EH (cell line): ENCODE results near the gene COMMD2.

Experiments
- DNase-seq: peaks from one replicate; pipeline ENCODE4 v3.0.0-alpha.2; 2015; ENCODE audit warnings: low read depth

COMMD2 gene

GRCh38 chr3:149752051-149752787 lies at the start of gene COMMD2:
Gene COMMD2, minus strand, starts transcription at chr3:149752489. Its CDS starts 45 bp downstream, at chr3:149752444.
- DNase-seq: peak; percentile 82

GRCh38 chr3:149801639-149802038 lies 49.4 kb upstream of the COMMD2 start:
- DNase-seq: no peak

GRCh38 chr3:149801195-149801594 lies 48.9 kb upstream of the COMMD2 start:
- DNase-seq: no peak

- no peak for DNase-seq
Observed at GRCh38 chr3:149800693-149801092, 48.4 kb upstream of the COMMD2 start.

DNA sequence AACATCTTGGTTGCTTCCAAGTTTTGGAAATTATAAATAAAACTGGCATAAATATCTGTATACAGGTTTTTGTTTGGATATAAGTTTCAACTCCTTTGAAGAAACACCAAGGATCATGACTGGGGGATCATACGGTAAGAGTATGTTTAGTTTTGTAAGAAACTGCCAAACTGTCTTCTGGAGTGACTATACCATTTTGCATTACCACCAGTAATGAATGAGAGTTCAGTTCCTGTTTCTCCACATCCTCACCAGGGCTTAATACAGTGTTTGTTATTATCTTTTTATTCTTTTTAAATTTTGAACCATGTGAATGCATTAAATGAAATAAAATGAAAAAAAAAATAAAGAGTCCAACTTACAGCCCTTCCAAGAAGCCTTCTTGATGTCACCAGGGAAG lies 43.7 kb upstream of the COMMD2 start:
- DNase-seq: no peak

GRCh38 chr3:149792452-149793270 lies 40.4 kb upstream of the COMMD2 start, which contains the start of gene ANKUB1:
Gene ANKUB1, minus strand, starts transcription at chr3:149792554. Its CDS starts 188 bp downstream, at chr3:149792366.
- DNase-seq: no peak

DNA sequence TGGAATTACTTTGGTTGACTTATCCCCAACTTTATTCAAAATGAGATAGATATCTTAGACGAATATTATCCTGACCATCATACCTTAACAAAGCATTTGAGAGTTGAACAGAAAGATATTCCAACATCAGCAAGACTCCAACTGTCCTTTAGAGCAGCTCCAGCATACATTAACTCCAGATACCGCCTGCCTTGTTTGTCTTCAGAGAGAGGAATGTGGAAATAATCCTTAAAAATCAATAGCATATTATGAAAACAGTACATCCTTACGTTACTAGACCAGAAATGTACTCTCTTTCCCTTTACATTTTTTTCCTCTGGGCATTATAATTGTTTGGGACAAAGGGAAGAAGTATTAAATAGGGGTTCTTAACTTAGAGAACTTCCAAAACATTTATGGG lies 38.4 kb upstream of the COMMD2 start:
- no peak for DNase-seq

- DNase-seq: peak; percentile 67
Observed at GRCh38 chr3:149790268-149790667, 38.0 kb upstream of the COMMD2 start.

DNA sequence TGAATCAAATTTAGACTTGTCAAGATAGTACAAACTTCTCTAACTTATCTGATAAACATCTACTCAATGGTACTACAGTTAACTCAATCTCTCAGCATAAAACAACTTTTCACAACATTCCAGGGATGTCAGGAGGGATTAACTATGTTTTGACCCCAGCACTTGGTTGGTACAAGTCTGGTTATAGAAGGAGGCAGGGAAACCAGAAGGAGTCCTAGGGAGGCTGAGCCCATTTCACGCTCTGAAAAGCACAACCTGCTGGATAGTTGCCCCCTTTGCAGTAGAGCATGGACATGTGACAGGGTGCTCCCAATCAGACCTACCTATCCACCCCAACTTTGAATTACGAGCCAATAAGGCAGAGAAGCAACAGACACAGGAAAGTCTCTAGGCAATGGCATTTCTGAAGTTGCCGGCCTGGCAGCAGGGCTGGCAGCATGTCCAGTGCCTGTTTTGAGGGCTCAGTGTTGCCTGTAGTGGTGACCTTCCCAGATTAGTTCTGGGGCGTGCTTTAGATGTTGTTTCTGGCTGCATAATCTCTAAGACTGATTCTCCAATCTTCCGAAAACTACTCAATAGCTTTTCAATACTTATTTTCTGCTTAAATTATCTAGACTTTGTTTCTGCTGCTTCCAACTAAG lies 31.9 kb upstream of the COMMD2 start:
- peak; percentile 67 for DNase-seq

DNA sequence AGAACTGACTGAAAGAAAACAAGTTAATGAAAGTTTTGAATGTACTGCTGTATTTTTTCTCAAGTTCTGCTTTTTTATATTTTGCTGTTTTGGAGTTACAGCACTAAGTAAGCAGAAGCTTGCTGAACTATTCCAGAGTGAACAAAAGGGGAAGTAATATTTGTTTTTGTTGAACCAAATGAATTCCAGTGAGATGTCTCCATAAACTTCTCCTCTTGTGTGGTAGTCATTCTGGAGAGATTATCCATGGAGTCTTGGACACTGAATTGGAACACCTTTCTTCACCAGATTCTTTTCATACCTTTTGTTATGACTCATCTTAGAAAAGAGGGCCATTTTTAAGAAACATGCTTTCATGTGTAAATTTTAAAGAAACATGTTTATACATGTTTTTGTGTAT lies 31.3 kb upstream of the COMMD2 start:
- peak; percentile 87 for DNase-seq

GRCh38 chr3:149781741-149782140 lies 29.5 kb upstream of the COMMD2 start:
- DNase-seq: no peak

GRCh38 chr3:149781211-149781610 lies 28.9 kb upstream of the COMMD2 start:
- DNase-seq: no peak

- DNase-seq: no peak
Observed at GRCh38 chr3:149777414-149778214, 25.3 kb upstream of the COMMD2 start.

DNA sequence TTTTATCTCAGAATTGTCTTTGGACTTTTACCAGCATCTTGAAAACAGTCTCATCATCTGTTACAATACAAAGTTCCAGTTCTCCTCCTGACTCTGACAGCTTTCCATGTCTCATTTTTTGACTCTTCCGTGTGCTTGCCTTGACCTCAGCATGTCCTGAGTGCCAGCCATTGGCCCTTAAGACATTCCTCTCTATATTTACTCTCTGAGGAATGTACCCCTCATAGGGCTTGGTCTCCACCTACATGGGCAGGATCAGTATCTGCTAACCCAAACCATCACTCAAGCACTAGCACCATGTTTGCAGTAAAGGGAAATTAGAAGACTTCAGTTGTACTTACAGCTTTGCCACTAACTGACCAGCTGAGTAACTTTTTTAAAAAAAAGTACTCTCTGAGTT lies 23.9 kb upstream of the COMMD2 start:
- no peak for DNase-seq

DNA sequence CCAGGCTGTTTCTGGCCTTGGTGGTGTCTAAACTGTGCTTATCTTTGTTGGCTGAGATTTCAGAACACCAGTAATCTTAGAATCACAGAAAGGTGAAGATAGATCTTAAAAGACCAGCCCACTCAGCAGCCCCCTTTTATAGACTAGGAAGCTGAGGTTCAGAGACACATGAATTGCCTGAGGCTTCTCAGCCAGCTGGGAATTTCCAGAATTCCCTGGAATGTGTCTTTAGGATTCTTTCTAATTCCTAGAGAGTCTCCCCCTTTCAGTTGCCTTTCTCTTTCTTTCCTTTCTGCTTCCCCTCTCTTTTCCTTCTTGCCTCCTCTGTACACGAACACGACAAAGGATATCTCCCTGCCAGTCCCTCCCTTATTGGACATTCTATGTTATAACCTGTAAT lies 20.6 kb upstream of the COMMD2 start:
- DNase-seq: peak; percentile 25

- peak; percentile 54 for DNase-seq
Observed at GRCh38 chr3:149771652-149772271, 19.5 kb upstream of the COMMD2 start.

DNA sequence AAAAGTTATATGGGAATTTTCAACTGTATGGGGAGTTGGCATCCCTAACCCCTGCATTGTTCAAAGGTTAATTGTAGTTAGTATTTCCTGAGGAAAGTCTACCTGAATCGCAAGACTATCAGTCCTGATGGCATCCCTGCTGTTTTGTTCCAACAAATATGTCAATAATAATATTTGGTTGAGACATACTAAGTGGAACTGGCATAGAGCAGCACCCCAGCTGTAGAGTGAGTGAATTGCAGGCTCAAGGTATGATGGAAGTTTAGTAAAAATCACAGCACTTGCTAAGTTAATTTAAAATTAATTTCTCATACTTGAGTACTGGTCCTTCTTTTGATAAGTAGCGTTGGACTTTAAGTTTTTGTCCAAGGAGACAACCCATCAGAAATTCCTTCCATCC lies 18.0 kb upstream of the COMMD2 start:
- DNase-seq: no peak

GRCh38 chr3:149768704-149769103 lies 16.4 kb upstream of the COMMD2 start:
- no peak for DNase-seq

- DNase-seq: no peak
Observed at GRCh38 chr3:149767720-149768119, 15.4 kb upstream of the COMMD2 start.

- DNase-seq: peak; percentile 58
Observed at GRCh38 chr3:149765762-149766334, 13.6 kb upstream of the COMMD2 start.

DNA sequence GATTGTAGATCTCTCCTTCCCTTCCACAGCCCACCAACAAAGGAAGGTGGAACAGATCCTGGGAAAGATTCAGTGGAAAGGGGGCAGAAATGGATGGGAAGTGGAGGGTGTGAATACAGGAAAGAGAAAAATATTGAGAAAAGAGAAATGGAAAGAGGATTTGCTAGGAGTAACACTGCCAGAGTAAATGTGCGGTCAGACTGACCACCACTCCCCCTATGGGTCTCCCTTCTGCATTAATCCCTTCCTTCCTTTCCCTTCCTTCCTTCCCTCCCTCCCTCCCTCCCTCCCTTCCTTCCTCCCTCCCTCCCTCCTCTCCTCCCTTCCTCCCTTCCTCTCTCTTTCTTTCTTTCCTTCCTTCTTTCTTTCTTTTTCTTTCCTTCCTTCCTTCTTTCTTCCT lies 12.0 kb upstream of the COMMD2 start:
- DNase-seq: no peak
